C4-2B (cell line): Measurements from ENCODE around the gene PRPF40A.

ENCODE experiments used
- CTCF ChIP-seq: fragments of 450-650 bp; conservative IDR thresholded peaks from 2 replicates; pipeline ENCODE4 v1.5.1; 2017; ENCODE audit warnings: mild to moderate bottlenecking
- ZFX ChIP-seq: fragments of 450-650 bp; IDR thresholded peaks from 2 replicates; pipeline ENCODE4 v1.6.1; 2017

DNA sequence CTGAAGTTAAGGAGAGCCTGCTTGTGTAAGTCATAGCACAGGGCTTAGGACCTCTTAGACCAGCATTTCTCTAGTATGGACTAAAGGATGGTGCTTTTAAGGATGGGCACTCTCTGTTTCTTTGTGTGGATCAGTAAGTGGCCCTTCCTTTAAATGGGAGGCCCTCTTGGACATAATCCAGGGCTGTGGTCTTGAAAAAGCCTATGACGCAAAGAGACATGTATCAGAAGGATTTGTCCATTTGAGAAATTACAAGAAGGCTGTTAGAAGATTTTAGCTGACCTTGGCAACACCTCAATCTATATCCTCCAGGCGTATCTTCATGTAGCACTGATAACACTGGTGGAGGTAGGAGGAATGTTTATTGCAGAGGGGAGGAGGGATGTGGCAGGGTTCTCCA lies 79.2 kb downstream of the PRPF40A start:
- TF ChIP-seq CTCF (no peak), ZFX (no peak)
